Measurements from ENCODE around the gene TBC1D21.

DNA sequence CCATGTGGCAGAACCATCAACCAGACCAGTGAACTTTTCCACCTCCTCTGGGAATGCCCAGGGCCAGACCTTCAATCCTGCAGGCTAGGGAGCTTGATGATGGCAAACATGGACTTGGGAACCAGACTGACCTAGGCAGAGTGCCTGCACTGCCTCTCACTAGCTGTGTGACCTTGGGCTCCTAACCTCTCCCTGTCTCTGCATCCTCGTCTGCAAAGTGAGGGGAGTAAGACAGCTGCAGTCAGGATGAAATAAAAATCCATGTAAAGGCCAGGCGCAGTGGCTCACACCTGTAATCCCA, 35.4 kb downstream of the TBC1D21 start:
- TF ChIP-seq CTCF (IDR thresholded peaks at IDR 0.05 in 4 of 5, conservative IDR thresholded peaks at IDR 0.05 in 1 of 5): no peak
- TF ChIP-seq POLR2A (IDR thresholded peaks at IDR 0.05): no peak

Measured in gastrocnemius medialis (tissue), 4 donors.